H1 (cell line): ENCODE data around the gene SYNDIG1. TPM values are rescaled to one million over a fixed set of nuclear protein-coding genes. Genes with fewer than 3 reads are reported as not detected.

Experiments
- BCL11A ChIP-seq, 2 experiments: IDR thresholded peaks; one replicate each; pipeline ENCODE4 v1.6.1; 2011; ENCODE audit warnings: low read depth in 2 of 2, low read length in 2 of 2, mild to moderate bottlenecking in 2 of 2
- CBX8 ChIP-seq: fragments of 300-800, 300-1000 bp; sonication (generic); IDR thresholded peaks from 2 replicates; pipeline ENCODE4 v1.7.1; 2016; ENCODE audit warnings: low read depth, low read length, borderline replicate concordance
- CREB1 ChIP-seq: IDR thresholded peaks from 2 replicates; pipeline ENCODE4 v1.6.1; 2012; ENCODE audit warnings: inconsistent platforms
- KDM1A ChIP-seq: fragments of 200-600, 300-600 bp; sonication (generic); IDR thresholded peaks from 2 replicates; pipeline ENCODE4 v1.7.1; 2016; ENCODE audit warnings: mild to moderate bottlenecking, low read length, borderline replicate concordance
- KDM4A ChIP-seq: IDR thresholded peaks from one replicate; pipeline ENCODE4 v1.7.1; 2012; ENCODE audit warnings: low read depth, mild to moderate bottlenecking, moderate library complexity, low read length, inconsistent platforms; ENCODE audit not compliant: severe bottlenecking
- polyA plus RNA-seq, 7 experiments: library from polyadenylated mRNA; depleted of rRNA in 3 of 7; stranded (reverse) in 5 of 7; unstranded in 2 of 7; fragments of >200 nt in 5 of 7; fragments of 200-250 nt in 2 of 7; gene quantifications; 1 replicate in 5 of 7; 2 replicates in 1 of 7; 4 replicates in 1 of 7; pipeline versions ENCODE4 v1.2.1 to v1.2.3, GENCODE V29; 2011 to 2013; ENCODE audit warnings: missing spikeins in 2 of 7, mixed read lengths in 2 of 7
- total RNA-seq: library from RNA; stranded (reverse); fragmentation: NEBNext Ultra II Directional; extraction: Animal tissue kit (Norgen Biotek cat#: 25700); gene quantifications from 2 replicates; pipeline ENCODE4 v1.2.1, GENCODE V29; 2021
- TF ChIP-seq, protein P1 (sequence below), 3 experiments: IDR thresholded peaks; 1 replicate in 2 of 3; 2 replicates in 1 of 3; pipeline versions ENCODE4 v1.5.1 to v1.6.1; 2011; ENCODE audit warnings: low read length in 3 of 3, mild to moderate bottlenecking in 3 of 3, inconsistent platforms in 2 of 3, low read depth in 1 of 3, moderate library complexity in 1 of 3; ENCODE audit not compliant: insufficient read depth in 1 of 3; ENCODE audit errors: control extremely low read depth in 1 of 3

The SYNDIG1 gene
- total and polyA plus RNA-seq, 2 of the 8 experiments (the other 6 are each of a cell fraction or from before 2014, with no cell fraction given): 6.5 to 7.8 TPM

DNA sequence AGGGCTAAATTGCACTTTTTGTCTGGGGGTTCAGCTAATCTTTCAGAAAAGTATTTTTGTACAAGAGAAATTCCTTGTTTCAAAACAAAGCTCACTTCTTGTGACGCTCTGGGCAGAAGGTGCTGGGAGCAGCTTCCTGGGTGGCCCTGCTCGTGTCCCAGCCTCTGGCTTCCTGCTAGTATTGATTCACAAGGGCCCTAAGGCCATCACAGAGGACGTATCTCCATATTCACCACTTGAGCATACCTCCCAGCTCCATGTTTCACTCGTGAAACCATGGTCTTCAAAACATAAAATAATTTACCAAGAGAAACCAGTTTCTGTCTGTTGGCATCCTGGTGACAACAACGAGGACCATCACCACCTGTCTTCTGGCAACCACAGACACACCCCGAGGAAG lies 49.1 kb downstream of the SYNDIG1 start (continued):
- no peak for TF ChIP-seq CREB1
- TF ChIP-seq, protein P1, sequence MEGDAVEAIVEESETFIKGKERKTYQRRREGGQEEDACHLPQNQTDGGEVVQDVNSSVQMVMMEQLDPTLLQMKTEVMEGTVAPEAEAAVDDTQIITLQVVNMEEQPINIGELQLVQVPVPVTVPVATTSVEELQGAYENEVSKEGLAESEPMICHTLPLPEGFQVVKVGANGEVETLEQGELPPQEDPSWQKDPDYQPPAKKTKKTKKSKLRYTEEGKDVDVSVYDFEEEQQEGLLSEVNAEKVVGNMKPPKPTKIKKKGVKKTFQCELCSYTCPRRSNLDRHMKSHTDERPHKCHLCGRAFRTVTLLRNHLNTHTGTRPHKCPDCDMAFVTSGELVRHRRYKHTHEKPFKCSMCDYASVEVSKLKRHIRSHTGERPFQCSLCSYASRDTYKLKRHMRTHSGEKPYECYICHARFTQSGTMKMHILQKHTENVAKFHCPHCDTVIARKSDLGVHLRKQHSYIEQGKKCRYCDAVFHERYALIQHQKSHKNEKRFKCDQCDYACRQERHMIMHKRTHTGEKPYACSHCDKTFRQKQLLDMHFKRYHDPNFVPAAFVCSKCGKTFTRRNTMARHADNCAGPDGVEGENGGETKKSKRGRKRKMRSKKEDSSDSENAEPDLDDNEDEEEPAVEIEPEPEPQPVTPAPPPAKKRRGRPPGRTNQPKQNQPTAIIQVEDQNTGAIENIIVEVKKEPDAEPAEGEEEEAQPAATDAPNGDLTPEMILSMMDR (IDR thresholded peaks at IDR 0.05; ENCODE audit: control extremely low read depth in 1 of 3, insufficient read depth in 1 of 3, low read depth in 1 of 3, low read length in 3 of 3): no peak
- TF ChIP-seq BCL11A (IDR thresholded peaks at IDR 0.05; ENCODE audit: low read depth in 2 of 2, low read length in 2 of 2): no peak
- no peak for TF ChIP-seq KDM1A
- no peak for TF ChIP-seq CBX8
- no peak for TF ChIP-seq KDM4A
